Smooth muscle cell (in vitro differentiated cells): ENCODE data around the gene LHPP. TPM values are rescaled to one million over a fixed set of nuclear protein-coding genes. Genes with fewer than 3 reads are reported as not detected.

Experiments
- DNase-seq: peaks from one replicate; lab custom pipeline; 2025; ENCODE audit not compliant: unreplicated experiment; lab: John Stamatoyannopoulos, UW
- H2AFZ ChIP-seq: fragments of 200-600 bp; sonication (generic); 2 replicates; pipeline ENCODE4 v1.6.0; 2016; ENCODE audit warnings: antibody characterized with exemption, low read depth, mild to moderate bottlenecking
- H3F3A ChIP-seq: fragments of 200-600 bp; sonication (generic); 2 replicates; pipeline ENCODE4 v1.6.0; 2017; ENCODE audit warnings: antibody characterized with exemption, low read depth
- H3K27ac ChIP-seq: fragments of 200-600 bp; sonication (generic); 2 replicates; pipeline ENCODE4 v1.5.1; 2016; ENCODE audit warnings: low read depth, mild to moderate bottlenecking
- H3K27me3 ChIP-seq: fragments of 200-600 bp; sonication (generic); 2 replicates; pipeline ENCODE4 v1.6.1; 2016; ENCODE audit warnings: low read depth, mild to moderate bottlenecking
- H3K36me3 ChIP-seq: fragments of 200-600 bp; sonication (generic); 2 replicates; pipeline ENCODE4 v1.5.1; 2016; ENCODE audit warnings: low read depth
- H3K4me1 ChIP-seq: fragments of 200-600 bp; sonication (generic); 2 replicates; pipeline ENCODE4 v1.5.1; 2016; ENCODE audit warnings: low read depth
- H3K4me2 ChIP-seq: fragments of 200-600 bp; sonication (generic); 2 replicates; pipeline ENCODE4 v1.6.0; 2016; ENCODE audit warnings: mild to moderate bottlenecking
- H3K4me3 ChIP-seq: fragments of 200-600 bp; sonication (generic); 2 replicates; pipeline ENCODE4 v1.5.1; 2016; ENCODE audit warnings: mild to moderate bottlenecking
- H3K79me2 ChIP-seq: fragments of 200-600 bp; sonication (generic); 2 replicates; pipeline ENCODE4 v1.6.0; 2016; ENCODE audit warnings: low read depth, mild to moderate bottlenecking
- H3K9ac ChIP-seq: fragments of 200-600 bp; sonication (generic); 2 replicates; pipeline ENCODE4 v1.6.0; 2016; ENCODE audit warnings: low read depth
- H3K9me3 ChIP-seq: fragments of 200-600 bp; sonication (generic); replicated peaks from 2 replicates; pipeline ENCODE4 v1.5.1; 2016; ENCODE audit warnings: low read depth
- H4K20me1 ChIP-seq: fragments of 200-600 bp; sonication (generic); 2 replicates; pipeline ENCODE4 v1.6.0; 2016; ENCODE audit warnings: low read depth
- WGBS: methylation state at CpG from one replicate; pipeline ENCODE4 v1.1.7; 2016; ENCODE audit warnings: low lambda C conversion rate; 5-methylcytosine and 5-hydroxymethylcytosine counted together
- polyA plus RNA-seq: library from polyadenylated mRNA; unstranded; fragments of >200 nt; fragmentation: Nextera tagmentation; extraction: Ambion mirVana; gene quantifications from 2 replicates; pipeline ENCODE4 v1.2.1, GENCODE V29; 2016
- total RNA-seq: library from RNA; depleted of rRNA; stranded (reverse); fragments of >200 nt; gene quantifications from 2 replicates; pipeline ENCODE4 v1.2.3, GENCODE V29; 2014
- TF ChIP-seq, protein P1 (sequence below): fragments of 200-600 bp; sonication (generic); IDR thresholded peaks from 2 replicates; pipeline ENCODE4 v1.5.1; 2017; ENCODE audit warnings: borderline replicate concordance, mild to moderate bottlenecking, antibody characterized with exemption; ENCODE audit not compliant: insufficient read depth, poor library complexity, severe bottlenecking

The LHPP gene
- total and polyA plus RNA-seq, 2 experiments from 2014 or later, result 7.6 to 14.0 TPM

DNA sequence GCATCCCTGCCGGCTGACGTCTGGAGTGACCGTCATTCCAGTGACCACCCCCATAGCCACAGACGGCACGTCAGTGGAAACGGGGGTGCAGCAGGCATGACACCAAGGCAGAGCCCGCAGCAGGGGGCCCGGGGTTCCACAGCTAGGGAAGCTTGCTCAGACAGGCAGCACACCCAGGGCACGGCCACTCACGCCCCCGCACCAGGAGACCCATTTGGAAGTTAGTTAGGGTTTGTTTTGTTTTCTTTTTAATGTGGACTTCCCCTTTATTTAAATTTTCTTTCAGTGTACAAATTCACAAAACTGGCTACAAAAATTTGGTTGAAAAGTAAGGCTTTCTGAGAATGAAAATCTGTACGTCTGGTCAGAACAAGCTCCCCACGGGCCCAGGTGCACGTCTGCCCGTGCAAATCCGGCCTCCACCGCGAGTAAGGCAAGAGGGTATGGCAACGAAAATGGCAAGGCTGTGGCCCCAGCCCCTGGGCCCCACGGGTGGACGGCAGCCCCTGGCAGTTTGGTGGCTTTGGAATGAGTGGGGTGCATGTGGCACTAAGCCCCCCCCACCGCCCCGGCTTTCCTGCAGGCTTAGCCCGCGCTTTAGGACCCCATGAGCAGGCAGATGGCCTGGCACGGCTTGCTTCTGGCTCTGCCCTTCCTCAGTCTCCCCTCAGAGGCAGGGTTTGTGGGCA, 158.3 kb downstream of the LHPP start:
- H3F3A ChIP-seq, result no peaks in the 10 kb centered on the region
- peaks cover 9% of the 10 kb centered on the region for H3K4me1 ChIP-seq
- no peaks in the 10 kb centered on the region for H3K79me2 ChIP-seq
- no peaks in the 10 kb centered on the region for H3K27me3 ChIP-seq
- TF ChIP-seq, protein P1, sequence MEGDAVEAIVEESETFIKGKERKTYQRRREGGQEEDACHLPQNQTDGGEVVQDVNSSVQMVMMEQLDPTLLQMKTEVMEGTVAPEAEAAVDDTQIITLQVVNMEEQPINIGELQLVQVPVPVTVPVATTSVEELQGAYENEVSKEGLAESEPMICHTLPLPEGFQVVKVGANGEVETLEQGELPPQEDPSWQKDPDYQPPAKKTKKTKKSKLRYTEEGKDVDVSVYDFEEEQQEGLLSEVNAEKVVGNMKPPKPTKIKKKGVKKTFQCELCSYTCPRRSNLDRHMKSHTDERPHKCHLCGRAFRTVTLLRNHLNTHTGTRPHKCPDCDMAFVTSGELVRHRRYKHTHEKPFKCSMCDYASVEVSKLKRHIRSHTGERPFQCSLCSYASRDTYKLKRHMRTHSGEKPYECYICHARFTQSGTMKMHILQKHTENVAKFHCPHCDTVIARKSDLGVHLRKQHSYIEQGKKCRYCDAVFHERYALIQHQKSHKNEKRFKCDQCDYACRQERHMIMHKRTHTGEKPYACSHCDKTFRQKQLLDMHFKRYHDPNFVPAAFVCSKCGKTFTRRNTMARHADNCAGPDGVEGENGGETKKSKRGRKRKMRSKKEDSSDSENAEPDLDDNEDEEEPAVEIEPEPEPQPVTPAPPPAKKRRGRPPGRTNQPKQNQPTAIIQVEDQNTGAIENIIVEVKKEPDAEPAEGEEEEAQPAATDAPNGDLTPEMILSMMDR, result no peak
- H3K9me3 ChIP-seq, result no peaks in the 10 kb centered on the region
- peaks cover 18% of the 10 kb centered on the region for H4K20me1 ChIP-seq
- no peak overlapping the region for H3K4me2 ChIP-seq
- H2AFZ ChIP-seq, result no peak overlapping the region
- H3K36me3 ChIP-seq, result no peaks in the 10 kb centered on the region
- WGBS, result 88% methylated on average over 26 of the region's 26 CpGs
- H3K27ac ChIP-seq, result no peak overlapping the region
- DNase-seq, result no peak
- H3K4me3 ChIP-seq, result no peak overlapping the region
- no peak overlapping the region for H3K9ac ChIP-seq

DNA sequence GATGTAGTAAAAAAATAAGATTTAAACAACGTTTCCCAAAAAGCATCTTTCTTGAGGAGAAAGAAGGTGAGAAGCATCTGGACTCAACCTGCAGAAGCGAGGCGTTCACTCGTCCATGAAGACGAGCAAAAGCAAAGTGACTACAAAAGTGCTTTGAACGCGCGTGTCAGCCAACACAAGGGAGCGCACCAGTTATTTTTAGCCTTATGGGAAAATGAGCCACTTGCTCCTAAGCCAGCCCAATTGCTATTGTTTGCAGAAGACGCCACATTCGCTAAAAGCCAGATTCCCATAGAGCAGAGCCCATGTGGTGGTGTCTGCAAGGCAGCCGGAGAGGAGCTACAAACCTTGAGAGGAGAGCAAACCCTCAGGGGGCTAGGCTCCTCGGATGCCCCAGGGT, 160.0 kb downstream of the LHPP start:
- H3K4me1 ChIP-seq, result peaks cover 9% of the 10 kb centered on the region
- TF ChIP-seq, protein P1, result no peak
- no peak overlapping the region for H3K9ac ChIP-seq
- H3K36me3 ChIP-seq, result no peaks in the 10 kb centered on the region
- no peak overlapping the region for H2AFZ ChIP-seq
- H3K4me3 ChIP-seq, result no peak overlapping the region
- H3F3A ChIP-seq, result no peaks in the 10 kb centered on the region
- H4K20me1 ChIP-seq, result peaks cover 33% of the 10 kb centered on the region
- no peak overlapping the region for H3K4me2 ChIP-seq
- H3K27ac ChIP-seq, result no peak overlapping the region
- WGBS, result 95% methylated on average over 13 of the region's 13 CpGs
- H3K27me3 ChIP-seq, result no peaks in the 10 kb centered on the region
- DNase-seq, result no peak
- no peaks in the 10 kb centered on the region for H3K79me2 ChIP-seq
- no peaks in the 10 kb centered on the region for H3K9me3 ChIP-seq

DNA sequence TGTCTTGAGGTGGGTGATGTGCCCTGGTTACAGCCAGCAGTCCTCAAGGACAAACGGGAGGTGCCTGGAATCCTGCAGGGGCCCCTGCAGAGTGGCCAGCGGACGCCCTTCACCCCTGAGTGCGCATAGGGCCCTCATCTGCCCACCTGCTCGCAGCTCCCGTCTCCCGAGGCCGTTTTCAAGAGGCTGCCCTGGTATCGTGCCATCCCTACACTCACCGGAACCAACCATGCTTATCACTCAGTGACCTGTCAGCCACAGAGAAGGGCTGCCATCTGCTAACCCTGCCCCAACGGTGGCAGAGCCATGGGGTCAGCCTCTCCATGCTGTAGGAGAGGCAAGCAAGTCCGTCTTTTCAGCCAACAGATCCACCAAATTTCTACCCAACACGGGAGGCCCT, 160.5 kb downstream of the LHPP start:
- peaks cover 38% of the 10 kb centered on the region for H4K20me1 ChIP-seq
- H3K9ac ChIP-seq, result no peak overlapping the region
- no peaks in the 10 kb centered on the region for H3K27me3 ChIP-seq
- no peak for DNase-seq
- WGBS, result 96% methylated on average over 13 of the region's 13 CpGs
- no peaks in the 10 kb centered on the region for H3K79me2 ChIP-seq
- TF ChIP-seq, protein P1, result no peak
- H3K4me1 ChIP-seq, result peaks cover 9% of the 10 kb centered on the region
- H3K36me3 ChIP-seq, result no peaks in the 10 kb centered on the region
- H3K27ac ChIP-seq, result no peak overlapping the region
- H3K9me3 ChIP-seq, result no peaks in the 10 kb centered on the region
- no peak overlapping the region for H2AFZ ChIP-seq
- H3K4me2 ChIP-seq, result no peak overlapping the region
- no peak overlapping the region for H3K4me3 ChIP-seq
- no peaks in the 10 kb centered on the region for H3F3A ChIP-seq
